Adipocyte (in vitro differentiated cells): ENCODE results near the gene KIAA0319L.

Source experiments
- DNase-seq: peaks from one replicate; pipeline ENCODE4 v3.0.0-alpha.2; 2015; ENCODE audit warnings: low read depth
- H3K27me3 ChIP-seq: replicated peaks from 2 replicates; pipeline ENCODE4 v1.7.0; 2013; ENCODE audit warnings: mild to moderate bottlenecking, low read length, moderate library complexity; ENCODE audit not compliant: control insufficient read depth, insufficient read depth
- H3K36me3 ChIP-seq: 2 replicates; pipeline ENCODE4 v1.7.0; 2013; ENCODE audit warnings: low read length, mild to moderate bottlenecking, moderate library complexity; ENCODE audit not compliant: control insufficient read depth, insufficient read depth, severe bottlenecking
- H3K4me1 ChIP-seq: 2 replicates; pipeline ENCODE4 v1.7.0; 2013; ENCODE audit warnings: mild to moderate bottlenecking, low read length, moderate library complexity; ENCODE audit not compliant: control insufficient read depth, insufficient read depth
- H3K4me3 ChIP-seq: 2 replicates; pipeline ENCODE4 v1.7.0; 2013; ENCODE audit warnings: mild to moderate bottlenecking, low read length, moderate library complexity
- H3K9ac ChIP-seq: 2 replicates; pipeline ENCODE4 v1.7.0; 2013; ENCODE audit warnings: mild to moderate bottlenecking, low read length, moderate library complexity
- H3K9me3 ChIP-seq: 2 replicates; pipeline ENCODE4 v1.7.0; 2013; ENCODE audit warnings: mild to moderate bottlenecking, low read length, moderate library complexity; ENCODE audit not compliant: control insufficient read depth

Gene KIAA0319L

DNA sequence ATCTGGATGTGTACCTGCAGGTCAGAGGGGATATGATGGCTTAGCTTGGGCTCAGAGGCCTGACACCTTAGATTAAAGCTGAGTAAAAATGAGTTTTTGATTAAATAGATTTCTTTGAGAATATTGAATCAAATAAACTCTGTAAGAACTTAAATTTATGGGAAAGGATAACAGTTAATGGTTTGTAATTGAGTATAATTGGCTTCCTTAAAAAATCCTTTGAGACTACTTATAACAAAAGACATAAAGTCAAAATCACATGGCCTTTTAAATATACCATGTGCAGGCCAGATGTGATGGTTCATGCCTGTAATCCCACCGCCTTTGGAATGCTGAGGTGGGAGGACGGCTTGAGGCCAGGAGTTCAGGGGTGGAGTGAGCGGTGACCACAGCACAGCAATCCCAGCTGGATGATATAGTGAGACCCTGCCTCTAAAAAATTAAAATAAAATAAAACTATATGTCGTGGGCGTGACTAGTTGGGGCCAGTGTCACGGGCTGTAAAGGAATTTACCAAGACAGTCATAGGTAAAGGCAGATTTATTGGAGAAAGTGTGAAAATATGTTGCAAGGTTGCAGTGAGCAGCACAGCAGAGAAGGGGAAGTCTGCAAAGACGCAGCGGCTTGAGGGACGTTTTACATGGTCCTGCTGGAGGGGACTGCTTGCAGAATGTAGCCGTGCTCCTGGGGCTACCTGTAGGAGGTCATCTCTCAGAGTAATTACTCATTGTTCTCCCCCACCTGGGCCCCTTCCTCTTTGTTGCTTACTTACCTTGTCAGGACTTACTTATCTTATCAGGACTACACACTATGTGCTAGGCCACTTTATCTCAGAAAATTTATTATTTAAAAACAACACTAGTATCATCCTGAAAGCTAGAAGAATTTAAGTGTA lies 166.4 kb downstream of the KIAA0319L start:
- no peak overlapping the region for H3K4me3 ChIP-seq
- no peaks in the 10 kb centered on the region for H3K27me3 ChIP-seq
- peaks cover 6% of the 10 kb centered on the region for H3K4me1 ChIP-seq
- H3K9me3 ChIP-seq = no peaks in the 10 kb centered on the region
- no peak overlapping the region for H3K9ac ChIP-seq
- peaks cover 90% of the 10 kb centered on the region for H3K36me3 ChIP-seq
- DNase-seq = no peak

DNA sequence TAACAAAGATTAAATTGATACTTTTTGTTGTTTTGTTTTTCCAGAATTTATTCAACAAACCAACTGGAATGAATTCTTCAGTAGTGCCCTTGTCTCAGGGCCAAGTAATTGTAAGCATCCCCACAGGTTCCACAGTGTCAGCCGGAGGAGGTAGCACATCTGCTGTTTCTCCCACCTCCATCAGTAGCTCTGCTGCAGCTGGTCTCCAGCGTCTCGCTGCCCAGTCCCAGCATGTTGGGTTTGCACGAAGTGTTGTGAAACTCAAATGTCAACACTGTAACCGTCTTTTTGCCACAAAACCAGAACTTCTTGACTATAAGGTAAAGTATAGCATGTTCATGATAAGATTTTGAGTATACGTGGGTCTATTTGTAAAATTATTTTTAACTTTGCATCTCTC lies 170.2 kb downstream of the KIAA0319L start:
- Histone ChIP-seq H3K27me3 (no peaks in the 10 kb centered on the region), H3K36me3 (peaks cover 59% of the 10 kb centered on the region), H3K4me1 (no peaks in the 10 kb centered on the region), H3K4me3 (no peak overlapping the region), H3K9me3 (no peaks in the 10 kb centered on the region), H3K9ac (no peak overlapping the region)
- no peak for DNase-seq

DNA sequence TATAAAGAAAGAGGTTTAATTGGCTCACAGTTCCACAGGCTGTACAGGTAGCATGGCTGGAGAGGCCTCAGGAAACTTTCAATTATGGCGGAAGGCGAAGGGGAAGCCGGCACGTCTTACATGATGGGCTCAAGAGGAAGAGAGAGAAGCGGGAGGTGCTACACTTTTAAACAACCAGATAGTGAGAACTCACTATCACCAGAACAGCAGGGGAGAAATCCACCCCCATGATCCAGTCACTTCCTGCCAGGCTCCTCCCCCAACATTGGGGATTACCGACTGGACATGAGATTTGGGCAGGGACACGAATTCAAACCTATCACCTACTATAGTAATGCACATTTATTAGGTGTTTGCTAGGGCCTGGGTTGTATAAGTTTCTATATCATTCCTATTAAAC lies 170.9 kb downstream of the KIAA0319L start:
- H3K9ac ChIP-seq = no peak overlapping the region
- no peaks in the 10 kb centered on the region for H3K27me3 ChIP-seq
- H3K36me3 ChIP-seq = peaks cover 61% of the 10 kb centered on the region
- H3K9me3 ChIP-seq = no peaks in the 10 kb centered on the region
- DNase-seq = no peak
- no peaks in the 10 kb centered on the region for H3K4me1 ChIP-seq
- H3K4me3 ChIP-seq = no peak overlapping the region
